ENCODE results near the gene HLA-A. TPM values are rescaled to one million over a fixed set of nuclear protein-coding genes. Genes with fewer than 3 reads are reported as not detected.

The HLA-A gene
- total and polyA plus RNA-seq, 2 of the 13 experiments (the other 11 are each of a cell fraction or from before 2014, with no cell fraction given), result 345 to 527 TPM

DNA sequence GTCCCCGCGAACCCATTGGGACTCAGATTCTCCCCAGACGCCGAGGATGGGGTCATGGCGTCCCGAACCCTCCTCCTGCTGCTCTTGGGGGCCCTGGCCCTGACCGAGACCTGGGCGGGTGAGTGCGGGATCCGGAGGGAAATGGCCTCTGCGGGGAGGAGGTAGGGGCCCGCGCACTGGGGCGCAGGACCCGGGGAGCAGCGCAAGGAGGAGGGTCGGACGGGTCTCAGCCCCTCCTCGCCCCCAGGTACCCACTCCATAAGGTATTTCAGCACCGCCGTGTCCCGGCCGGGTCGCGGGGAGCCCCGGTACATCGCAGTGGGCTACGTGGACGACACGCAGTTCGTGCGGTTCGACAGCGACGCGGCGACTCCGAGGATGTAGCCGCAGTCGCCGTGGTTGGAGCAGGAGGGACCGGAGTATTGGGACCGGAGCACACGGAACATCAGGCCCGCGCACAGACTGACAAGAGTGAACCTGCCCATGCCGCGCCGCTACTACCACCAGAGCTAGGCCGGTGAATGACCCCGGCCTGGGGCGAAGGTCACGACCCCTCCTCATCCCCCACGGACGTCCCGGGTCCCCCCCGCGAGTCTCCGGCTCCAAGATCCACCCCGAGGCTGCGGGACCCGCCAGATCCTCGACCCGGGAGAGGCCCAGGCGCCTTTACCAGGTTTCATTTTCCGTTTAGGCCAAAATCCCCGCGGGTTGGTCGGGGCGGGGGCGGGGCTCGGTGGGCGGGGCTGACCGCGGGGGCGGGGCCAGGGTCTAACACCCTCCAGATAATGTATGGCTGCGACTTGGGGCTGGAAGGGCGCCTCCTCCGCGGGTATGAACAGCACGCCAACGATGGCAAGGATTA, 15.7 kb upstream of the HLA-A start (continued):
- TF ChIP-seq, protein P1, sequence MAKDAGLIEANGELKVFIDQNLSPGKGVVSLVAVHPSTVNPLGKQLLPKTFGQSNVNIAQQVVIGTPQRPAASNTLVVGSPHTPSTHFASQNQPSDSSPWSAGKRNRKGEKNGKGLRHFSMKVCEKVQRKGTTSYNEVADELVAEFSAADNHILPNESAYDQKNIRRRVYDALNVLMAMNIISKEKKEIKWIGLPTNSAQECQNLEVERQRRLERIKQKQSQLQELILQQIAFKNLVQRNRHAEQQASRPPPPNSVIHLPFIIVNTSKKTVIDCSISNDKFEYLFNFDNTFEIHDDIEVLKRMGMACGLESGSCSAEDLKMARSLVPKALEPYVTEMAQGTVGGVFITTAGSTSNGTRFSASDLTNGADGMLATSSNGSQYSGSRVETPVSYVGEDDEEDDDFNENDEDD (CRISPR knock-in tag; IDR thresholded peaks at IDR 0.05; ENCODE audit: borderline replicate concordance), result no peak
- TF ChIP-seq CBFB (CRISPR knock-in tag; IDR thresholded peaks at IDR 0.05) (0 out of 2 replicates have a peak, but pooled peaks have one; percentile 35), ZNF234 (CRISPR knock-in tag; conservative IDR thresholded peaks at IDR 0.05) (no peak), RAD51 (IDR thresholded peaks at IDR 0.05; ENCODE audit: borderline replicate concordance) (no peak), ZNF75D (CRISPR knock-in tag; IDR thresholded peaks at IDR 0.05; ENCODE audit: borderline replicate concordance) (no peak), ZNF205 (CRISPR knock-in tag; IDR thresholded peaks at IDR 0.05) (no peak), RXRA (CRISPR knock-in tag; IDR thresholded peaks at IDR 0.05) (0 out of 2 replicates have a peak, but pooled peaks have one; percentile 13), STAG1 (CRISPR knock-in tag; IDR thresholded peaks at IDR 0.05) (no peak), RBM39 (IDR thresholded peaks at IDR 0.05; ENCODE audit: low read depth, low read length, poor library complexity, severe bottlenecking) (no peak), MAFK (conservative IDR thresholded peaks at IDR 0.05 in 1 of 2, IDR thresholded peaks at IDR 0.05 in 1 of 2; ENCODE audit: low read length in 2 of 2) (no peak), KDM4B (CRISPR knock-in tag; IDR thresholded peaks at IDR 0.05) (no peak), EED (CRISPR knock-in tag; IDR thresholded peaks at IDR 0.05) (peak; percentile 67; the same call in 1 of the 2 replicates), TAF1 (CRISPR knock-in tag; IDR thresholded peaks at IDR 0.05) (no peak), ZNF253 (CRISPR knock-in tag; IDR thresholded peaks at IDR 0.05; ENCODE audit: borderline replicate concordance) (no peak)
- TF ChIP-seq, protein P2, sequence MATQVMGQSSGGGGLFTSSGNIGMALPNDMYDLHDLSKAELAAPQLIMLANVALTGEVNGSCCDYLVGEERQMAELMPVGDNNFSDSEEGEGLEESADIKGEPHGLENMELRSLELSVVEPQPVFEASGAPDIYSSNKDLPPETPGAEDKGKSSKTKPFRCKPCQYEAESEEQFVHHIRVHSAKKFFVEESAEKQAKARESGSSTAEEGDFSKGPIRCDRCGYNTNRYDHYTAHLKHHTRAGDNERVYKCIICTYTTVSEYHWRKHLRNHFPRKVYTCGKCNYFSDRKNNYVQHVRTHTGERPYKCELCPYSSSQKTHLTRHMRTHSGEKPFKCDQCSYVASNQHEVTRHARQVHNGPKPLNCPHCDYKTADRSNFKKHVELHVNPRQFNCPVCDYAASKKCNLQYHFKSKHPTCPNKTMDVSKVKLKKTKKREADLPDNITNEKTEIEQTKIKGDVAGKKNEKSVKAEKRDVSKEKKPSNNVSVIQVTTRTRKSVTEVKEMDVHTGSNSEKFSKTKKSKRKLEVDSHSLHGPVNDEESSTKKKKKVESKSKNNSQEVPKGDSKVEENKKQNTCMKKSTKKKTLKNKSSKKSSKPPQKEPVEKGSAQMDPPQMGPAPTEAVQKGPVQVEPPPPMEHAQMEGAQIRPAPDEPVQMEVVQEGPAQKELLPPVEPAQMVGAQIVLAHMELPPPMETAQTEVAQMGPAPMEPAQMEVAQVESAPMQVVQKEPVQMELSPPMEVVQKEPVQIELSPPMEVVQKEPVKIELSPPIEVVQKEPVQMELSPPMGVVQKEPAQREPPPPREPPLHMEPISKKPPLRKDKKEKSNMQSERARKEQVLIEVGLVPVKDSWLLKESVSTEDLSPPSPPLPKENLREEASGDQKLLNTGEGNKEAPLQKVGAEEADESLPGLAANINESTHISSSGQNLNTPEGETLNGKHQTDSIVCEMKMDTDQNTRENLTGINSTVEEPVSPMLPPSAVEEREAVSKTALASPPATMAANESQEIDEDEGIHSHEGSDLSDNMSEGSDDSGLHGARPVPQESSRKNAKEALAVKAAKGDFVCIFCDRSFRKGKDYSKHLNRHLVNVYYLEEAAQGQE (IDR thresholded peaks at IDR 0.05; ENCODE audit: borderline replicate concordance in 1 of 2, low read depth in 1 of 2, low read length in 2 of 2), result no peak
- TF ChIP-seq, protein P3, sequence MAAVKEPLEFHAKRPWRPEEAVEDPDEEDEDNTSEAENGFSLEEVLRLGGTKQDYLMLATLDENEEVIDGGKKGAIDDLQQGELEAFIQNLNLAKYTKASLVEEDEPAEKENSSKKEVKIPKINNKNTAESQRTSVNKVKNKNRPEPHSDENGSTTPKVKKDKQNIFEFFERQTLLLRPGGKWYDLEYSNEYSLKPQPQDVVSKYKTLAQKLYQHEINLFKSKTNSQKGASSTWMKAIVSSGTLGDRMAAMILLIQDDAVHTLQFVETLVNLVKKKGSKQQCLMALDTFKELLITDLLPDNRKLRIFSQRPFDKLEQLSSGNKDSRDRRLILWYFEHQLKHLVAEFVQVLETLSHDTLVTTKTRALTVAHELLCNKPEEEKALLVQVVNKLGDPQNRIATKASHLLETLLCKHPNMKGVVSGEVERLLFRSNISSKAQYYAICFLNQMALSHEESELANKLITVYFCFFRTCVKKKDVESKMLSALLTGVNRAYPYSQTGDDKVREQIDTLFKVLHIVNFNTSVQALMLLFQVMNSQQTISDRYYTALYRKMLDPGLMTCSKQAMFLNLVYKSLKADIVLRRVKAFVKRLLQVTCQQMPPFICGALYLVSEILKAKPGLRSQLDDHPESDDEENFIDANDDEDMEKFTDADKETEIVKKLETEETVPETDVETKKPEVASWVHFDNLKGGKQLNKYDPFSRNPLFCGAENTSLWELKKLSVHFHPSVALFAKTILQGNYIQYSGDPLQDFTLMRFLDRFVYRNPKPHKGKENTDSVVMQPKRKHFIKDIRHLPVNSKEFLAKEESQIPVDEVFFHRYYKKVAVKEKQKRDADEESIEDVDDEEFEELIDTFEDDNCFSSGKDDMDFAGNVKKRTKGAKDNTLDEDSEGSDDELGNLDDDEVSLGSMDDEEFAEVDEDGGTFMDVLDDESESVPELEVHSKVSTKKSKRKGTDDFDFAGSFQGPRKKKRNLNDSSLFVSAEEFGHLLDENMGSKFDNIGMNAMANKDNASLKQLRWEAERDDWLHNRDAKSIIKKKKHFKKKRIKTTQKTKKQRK (IDR thresholded peaks at IDR 0.05; ENCODE audit: low read length), result no peak
- TF ChIP-seq, protein P4, sequence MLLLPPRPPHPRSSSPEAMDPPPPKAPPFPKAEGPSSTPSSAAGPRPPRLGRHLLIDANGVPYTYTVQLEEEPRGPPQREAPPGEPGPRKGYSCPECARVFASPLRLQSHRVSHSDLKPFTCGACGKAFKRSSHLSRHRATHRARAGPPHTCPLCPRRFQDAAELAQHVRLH (CRISPR knock-in tag; IDR thresholded peaks at IDR 0.05; ENCODE audit: borderline replicate concordance, low read depth), result no peak
- TF ChIP-seq, protein P5, sequence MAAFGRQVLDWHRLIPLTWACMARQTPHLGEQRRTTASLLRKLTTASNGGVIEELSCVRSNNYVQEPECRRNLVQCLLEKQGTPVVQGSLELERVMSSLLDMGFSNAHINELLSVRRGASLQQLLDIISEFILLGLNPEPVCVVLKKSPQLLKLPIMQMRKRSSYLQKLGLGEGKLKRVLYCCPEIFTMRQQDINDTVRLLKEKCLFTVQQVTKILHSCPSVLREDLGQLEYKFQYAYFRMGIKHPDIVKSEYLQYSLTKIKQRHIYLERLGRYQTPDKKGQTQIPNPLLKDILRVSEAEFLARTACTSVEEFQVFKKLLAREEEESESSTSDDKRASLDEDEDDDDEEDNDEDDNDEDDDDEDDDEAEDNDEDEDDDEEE (CRISPR knock-in tag; IDR thresholded peaks at IDR 0.05), result no peak

Data from HepG2 (cell line).